Naive thymus-derived CD8-positive, alpha-beta T cell (primary cell): ENCODE data around the gene RFXANK. TPM values are rescaled to one million over a fixed set of nuclear protein-coding genes. Genes with fewer than 3 reads are reported as not detected.
"Not testable (repeated sequence)": the region's sequence is repeated elsewhere in the genome, so short reads cannot be mapped to it uniquely, and the experiment has no call there.

Experiments
- ATAC-seq, 2 donors: fragments of 150-1000 bp; cut with Tn5 transposase in 1 of 2; sonication (Bioruptor Pico), chemical (Tn5 transposase) in 1 of 2; 1 replicate in 1 of 2; 2 replicates in 1 of 2; pipeline ENCODE4 v1.10.0; 2021; ENCODE audit warnings: mild to moderate bottlenecking in 2 of 2, moderate library complexity in 2 of 2
- POLR2A ChIA-PET: fragments of 350-600 bp; sonication (Branson Sonifier 250); formaldehyde crosslinking; loops from one replicate; lab custom pipeline; 2021; ENCODE audit warnings: antibody characterized with exemption; lab: Charles Lee
- DNase-seq, 10 donors: peaks; one replicate each; pipeline versions ENCODE4 v3.0.0 to v3.0.0-alpha.2; 2020 to 2022
- H3K27ac Mint-ChIP-seq, 10 donors: one replicate each; pipeline ENCODE4 v1.8.0; 2020 to 2022; ENCODE audit warnings: mild to moderate bottlenecking in 10 of 10, mixed read lengths in 10 of 10, moderate library complexity in 4 of 10, inconsistent platforms in 1 of 10
- H3K27me3 Mint-ChIP-seq, 5 donors: one replicate each; pipeline ENCODE4 v1.8.0; 2021 to 2022; ENCODE audit warnings: mixed read lengths in 5 of 5
- H3K36me3 Mint-ChIP-seq, 3 donors: one replicate each; pipeline ENCODE4 v1.8.0; 2020 to 2022; ENCODE audit warnings: mixed read lengths in 3 of 3, mild to moderate bottlenecking in 2 of 3, inconsistent platforms in 1 of 3
- H3K4me1 Mint-ChIP-seq, 4 donors: one replicate each; pipeline ENCODE4 v1.8.0; 2021 to 2022; ENCODE audit warnings: mixed read lengths in 4 of 4
- H3K4me3 Mint-ChIP-seq, 10 donors: one replicate each; pipeline ENCODE4 v1.8.0; 2020 to 2022; ENCODE audit warnings: mild to moderate bottlenecking in 10 of 10, mixed read lengths in 10 of 10, moderate library complexity in 6 of 10, inconsistent platforms in 1 of 10
- H3K9me3 Mint-ChIP-seq, 9 donors: one replicate each; pipeline ENCODE4 v1.8.0; 2020 to 2022; ENCODE audit warnings: mixed read lengths in 9 of 9, mild to moderate bottlenecking in 3 of 9, inconsistent platforms in 1 of 9, moderate library complexity in 1 of 9
- polyA plus RNA-seq, 3 donors: library from polyadenylated mRNA; unstranded; fragments of 300-500 nt; fragmentation: Illumina TruSeq; gene quantifications; one replicate each; pipeline ENCODE4 v1.2.3, GENCODE V29; 2021
- total RNA-seq, 8 experiments: library from RNA in 2 of 8; stranded (reverse) in 2 of 8; gene quantifications; one replicate each; pipeline ENCODE4 v1.2.3 and lab custom pipeline; 2021 to 2026

The RFXANK gene
- total and polyA plus RNA-seq, 5 experiments from 2014 or later, result 72.9 to 101 (median 81.5) TPM

DNA sequence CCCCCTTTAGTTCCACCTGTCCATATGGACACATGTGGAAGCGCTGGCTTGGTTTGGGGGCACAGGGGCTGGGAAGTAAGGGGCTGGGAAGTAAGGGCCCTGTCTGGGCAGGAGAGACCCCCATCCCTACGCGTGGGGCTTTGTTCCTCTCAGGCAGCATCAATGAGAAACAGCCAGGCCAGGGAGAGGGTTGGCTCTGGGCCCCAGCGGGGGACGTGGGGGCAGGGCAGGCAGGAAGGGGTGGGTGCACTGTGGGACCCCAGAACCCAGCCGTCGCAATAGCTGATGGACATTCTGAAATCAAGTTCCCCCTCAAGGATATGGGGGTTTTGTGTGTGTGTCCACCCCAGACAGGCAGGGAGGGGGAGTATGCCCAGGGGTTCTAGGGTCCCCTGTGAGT, 20.9 kb downstream of the RFXANK start:
- Mint-ChIP-seq H3K27me3 (peaks cover 28 to 73% (median 43%) of the 10 kb centered on the region in 5 donors), H3K4me1 (peaks cover under 1 to 5% (median 2%) of the 10 kb centered on the region in 4 donors)
- POLR2A ChIA-PET, result no interaction called here

DNA sequence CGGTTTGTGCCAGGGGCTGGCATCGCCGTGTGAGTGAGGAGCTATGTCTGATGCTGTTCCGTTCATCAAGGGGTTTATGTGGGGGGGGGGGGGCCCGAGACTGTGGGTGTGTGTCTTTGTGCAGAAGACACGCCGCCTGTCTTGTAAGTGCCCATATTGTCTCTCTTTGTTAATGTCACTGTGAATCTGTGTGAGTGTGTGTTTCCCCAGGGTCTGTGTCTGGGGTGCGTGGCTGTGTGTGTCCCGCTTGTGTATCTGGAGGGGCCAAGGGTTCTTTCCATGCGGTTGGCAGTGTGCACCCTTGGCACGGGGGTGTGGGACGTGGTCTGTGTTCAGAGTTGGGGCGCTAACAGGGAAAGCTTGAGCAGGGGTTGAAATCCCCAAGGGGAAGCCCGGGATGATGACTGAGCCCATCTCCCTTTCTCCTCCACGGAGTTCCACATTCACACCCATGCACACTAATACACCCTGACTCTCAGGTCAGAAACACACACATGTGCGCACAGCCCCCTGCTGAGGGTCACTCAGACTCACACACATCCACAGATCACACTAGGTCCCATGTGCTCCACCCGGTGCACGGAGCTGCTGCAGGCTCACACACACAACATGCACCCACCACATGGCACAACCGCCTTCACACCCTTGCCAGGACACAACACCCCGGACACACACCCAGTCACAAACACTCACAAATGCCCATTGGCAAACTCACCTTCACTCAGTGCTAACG, 21.5 kb downstream of the RFXANK start:
- POLR2A ChIA-PET, result no interaction called here
- Mint-ChIP-seq H3K27me3 (peaks cover 28 to 73% (median 43%) of the 10 kb centered on the region in 5 donors), H3K4me3 (no peak overlapping the region), H3K27ac (no peak overlapping the region), H3K9me3 (peaks cover 0 to 2% (median 0%) of the 10 kb centered on the region in 9 donors), H3K4me1 (peaks cover 0 to 5% (median 2%) of the 10 kb centered on the region in 4 donors), H3K36me3 (peaks cover 0 to 5% (median 0%) of the 10 kb centered on the region in 3 donors)
- DNase-seq (no peak), ATAC-seq (no peak)

More for the DNA sequence above, 20.9 kb downstream of the RFXANK start:
- ATAC-seq (no peak), DNase-seq (no peak)
- Mint-ChIP-seq H3K9me3 (peaks cover 0 to 2% (median 0%) of the 10 kb centered on the region in 9 donors), H3K36me3 (peaks cover 0 to 5% (median 0%) of the 10 kb centered on the region in 3 donors), H3K27ac (no peak overlapping the region), H3K4me3 (no peak overlapping the region)

DNA sequence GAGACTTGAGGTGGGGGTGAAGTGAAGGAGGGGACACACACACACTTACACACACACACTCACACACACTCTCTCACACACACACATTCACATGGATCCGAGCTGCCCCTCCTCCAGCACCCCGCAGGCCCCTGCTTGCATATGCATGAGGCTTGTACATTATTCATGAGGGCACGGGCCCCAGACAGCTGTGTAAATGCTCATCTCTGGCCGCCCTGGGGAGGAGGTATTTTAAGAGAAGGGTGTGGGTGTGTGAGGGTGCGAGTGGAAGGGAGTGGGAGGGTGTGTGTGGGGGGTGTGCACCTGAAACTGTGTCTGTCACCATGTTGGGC, 22.1 kb downstream of the RFXANK start:
- ATAC-seq, result no peak
- DNase-seq, result no peak
- no peak overlapping the region for H3K4me3 Mint-ChIP-seq
- H3K27me3 Mint-ChIP-seq, result peaks cover 28 to 73% (median 43%) of the 10 kb centered on the region in 5 donors
- peaks cover 0 to 5% (median 0%) of the 10 kb centered on the region in 3 donors for H3K36me3 Mint-ChIP-seq
- POLR2A ChIA-PET, result no interaction called here
- no peak overlapping the region for H3K27ac Mint-ChIP-seq
- H3K4me1 Mint-ChIP-seq, result peaks cover 0 to 5% (median 2%) of the 10 kb centered on the region in 4 donors
- peaks cover 0 to 2% (median 0%) of the 10 kb centered on the region in 9 donors for H3K9me3 Mint-ChIP-seq

DNA sequence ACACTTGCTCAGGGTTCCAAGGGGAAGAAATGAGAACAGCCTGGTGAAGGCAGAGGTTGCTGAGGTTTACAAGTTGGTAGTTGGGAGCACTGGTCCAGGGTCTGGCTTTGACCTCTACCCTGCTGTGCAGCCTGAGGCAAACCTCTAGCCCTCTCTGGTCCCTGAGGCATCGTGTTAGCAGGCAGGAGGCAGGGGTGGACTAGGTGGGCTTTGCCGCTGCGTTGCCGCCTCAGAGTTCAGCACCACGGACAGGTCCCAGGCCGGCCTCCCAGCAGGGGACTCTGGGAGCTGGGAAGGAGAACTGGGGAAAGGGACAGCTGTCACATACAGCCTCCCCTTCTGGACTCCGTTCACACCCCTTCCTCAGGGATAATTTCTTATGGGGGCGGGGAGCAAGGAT, 22.8 kb downstream of the RFXANK start:
- Mint-ChIP-seq H3K27me3 (peaks cover 28 to 66% (median 39%) of the 10 kb centered on the region in 5 donors), H3K27ac (peak overlapping the region in 1 of 10 donors; percentile 8), H3K9me3 (peaks cover 0 to 2% (median 0%) of the 10 kb centered on the region in 9 donors), H3K4me3 (no peak overlapping the region), H3K4me1 (peaks cover 0 to 5% (median 2%) of the 10 kb centered on the region in 4 donors), H3K36me3 (peaks cover 0 to 5% (median 0%) of the 10 kb centered on the region in 3 donors)
- DNase-seq (peak in 4 of 10 donors; percentile 26 to 48 (median 29)), ATAC-seq (peak; percentile 32 to 33)
- POLR2A ChIA-PET, result no interaction called here

DNA sequence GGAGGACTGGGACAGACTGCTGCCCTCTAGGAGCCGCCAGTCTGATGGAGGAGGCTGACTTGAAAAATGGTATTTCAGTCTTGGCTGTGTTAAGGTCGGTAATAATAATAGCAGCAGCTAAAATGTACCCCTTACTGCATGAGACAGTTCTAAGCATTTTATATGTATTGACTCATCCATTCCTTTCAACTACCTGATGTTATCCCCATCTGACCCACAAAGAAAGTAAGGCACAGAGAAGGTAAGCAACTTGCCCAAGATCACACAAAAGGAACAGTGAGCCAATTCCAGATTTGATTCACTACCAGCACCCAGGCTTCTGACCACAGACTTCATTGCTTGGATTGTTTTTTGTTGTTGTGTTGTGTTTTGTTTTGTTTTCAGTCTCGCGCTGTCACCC, 23.7 kb downstream of the RFXANK start:
- Mint-ChIP-seq H3K36me3 (peaks cover 0 to 5% (median 0%) of the 10 kb centered on the region in 3 donors), H3K9me3 (peaks cover 0 to 2% (median 0%) of the 10 kb centered on the region in 9 donors), H3K4me1 (peaks cover 0 to 5% (median 2%) of the 10 kb centered on the region in 4 donors), H3K27ac (no peak overlapping the region), H3K4me3 (no peak overlapping the region), H3K27me3 (peaks cover 28 to 60% (median 37%) of the 10 kb centered on the region in 5 donors)
- no peak for DNase-seq
- no peak for ATAC-seq
- POLR2A ChIA-PET, result no interaction called here

DNA sequence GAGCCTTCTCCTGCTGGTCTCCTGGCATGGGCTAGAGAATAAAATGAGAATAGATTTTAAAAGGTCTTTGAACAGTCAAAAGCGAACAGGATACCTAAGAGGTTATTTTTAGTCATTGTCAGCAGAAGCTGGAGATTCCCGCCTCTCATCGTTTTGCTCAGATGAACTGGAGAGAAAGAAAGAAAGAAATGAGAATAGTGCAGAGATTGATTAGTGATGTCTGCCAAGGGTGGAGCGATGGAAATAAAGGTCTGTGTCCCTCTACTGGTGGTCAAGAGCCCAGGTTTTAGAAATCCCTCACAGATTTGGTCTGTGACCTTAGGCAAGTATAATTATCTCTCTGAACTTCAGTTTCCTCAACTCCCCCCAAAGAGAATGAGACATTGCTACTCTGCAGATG, 25.0 kb downstream of the RFXANK start:
- peaks cover 0 to 2% (median 0%) of the 10 kb centered on the region in 9 donors for H3K9me3 Mint-ChIP-seq
- no peak overlapping the region for H3K4me3 Mint-ChIP-seq
- H3K27ac Mint-ChIP-seq, result no peak overlapping the region
- H3K4me1 Mint-ChIP-seq, result peaks cover 0 to 5% (median 2%) of the 10 kb centered on the region in 4 donors
- peaks cover 0 to 5% (median 0%) of the 10 kb centered on the region in 3 donors for H3K36me3 Mint-ChIP-seq
- no peak for ATAC-seq
- POLR2A ChIA-PET, result no interaction called here
- no peak for DNase-seq
- H3K27me3 Mint-ChIP-seq, result peaks cover 24 to 54% (median 31%) of the 10 kb centered on the region in 5 donors

DNA sequence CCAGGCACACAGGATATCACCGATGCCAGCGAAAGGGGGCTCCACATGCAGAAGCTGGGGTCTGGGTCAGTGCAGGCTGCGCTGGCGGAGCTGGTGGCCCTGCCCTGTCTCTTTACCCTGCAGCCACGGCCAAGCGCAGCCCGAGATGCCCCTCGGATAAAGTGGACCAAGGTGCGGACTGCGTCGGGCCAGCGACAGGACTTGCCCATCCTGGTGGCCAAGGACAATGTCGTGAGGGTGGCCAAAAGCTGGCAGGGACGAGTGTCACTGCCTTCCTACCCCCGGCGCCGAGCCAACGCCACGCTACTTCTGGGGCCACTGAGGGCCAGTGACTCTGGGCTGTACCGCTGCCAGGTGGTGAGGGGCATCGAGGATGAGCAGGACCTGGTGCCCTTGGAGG, 26.9 kb downstream of the RFXANK start:
- peaks cover 0 to 4% (median under 1%) of the 10 kb centered on the region in 4 donors for H3K4me1 Mint-ChIP-seq
- no peak overlapping the region for H3K27ac Mint-ChIP-seq
- ATAC-seq, result no peak
- peaks cover 0 to 4% (median 0%) of the 10 kb centered on the region in 3 donors for H3K36me3 Mint-ChIP-seq
- peaks cover 15 to 41% (median 22%) of the 10 kb centered on the region in 5 donors for H3K27me3 Mint-ChIP-seq
- H3K4me3 Mint-ChIP-seq, result no peak overlapping the region
- no peaks in the 10 kb centered on the region for H3K9me3 Mint-ChIP-seq
- POLR2A ChIA-PET, result interaction anchor here (0.7 kb wide), 1 partner anchor 22 kb away, joined by 4 read pairs; no protein-coding TSS in a partner anchor
- DNase-seq, result no peak

DNA sequence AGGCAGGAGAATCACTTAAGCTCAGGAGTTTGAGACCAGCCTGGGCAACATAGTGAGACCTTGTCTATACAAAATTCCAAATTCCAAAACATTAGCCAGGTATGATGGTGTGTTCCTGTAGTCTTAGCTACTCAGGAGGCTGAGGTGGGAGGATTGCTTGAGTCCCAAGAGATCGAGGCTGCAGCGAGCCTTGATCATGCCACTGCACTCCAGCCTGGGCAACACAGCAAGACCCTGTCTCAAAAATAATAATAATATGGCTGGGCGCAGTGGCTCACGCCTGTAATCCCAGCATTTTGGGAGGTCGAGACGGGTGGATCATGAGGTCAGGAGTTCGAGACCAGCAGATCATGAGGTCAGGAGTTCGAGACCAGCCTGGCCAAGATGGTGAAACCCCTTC, 28.9 kb downstream of the RFXANK start:
- POLR2A ChIA-PET, DNase-seq, ATAC-seq, H3K9me3 Mint-ChIP-seq, H3K4me3 Mint-ChIP-seq, H3K27ac Mint-ChIP-seq, H3K36me3 Mint-ChIP-seq: not testable (repeated sequence)
- H3K27me3 Mint-ChIP-seq, result peaks cover 3 to 21% (median 9%) of the 10 kb centered on the region in 5 donors
- peaks cover 4 to 11% (median 4%) of the 10 kb centered on the region in 4 donors for H3K4me1 Mint-ChIP-seq

DNA sequence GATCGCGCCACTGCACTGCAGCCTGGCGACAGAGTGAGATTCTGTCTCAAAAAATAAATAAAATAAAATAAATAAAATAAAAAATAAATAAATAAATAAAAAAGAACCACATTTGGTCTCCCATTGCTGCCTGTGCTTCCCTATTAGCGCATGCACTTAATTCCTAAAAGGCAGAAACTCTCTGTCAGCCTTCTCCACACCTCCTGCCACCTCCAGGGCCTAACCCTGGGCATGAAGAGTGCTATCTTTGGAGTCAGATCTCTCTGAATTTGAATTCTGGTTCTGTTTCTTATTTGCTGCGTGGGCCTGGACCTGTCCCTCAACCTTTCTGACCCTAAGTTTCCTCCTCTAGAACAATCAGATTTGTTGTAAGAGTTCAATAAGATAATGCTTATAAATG, 31.0 kb downstream of the RFXANK start:
- H3K36me3 Mint-ChIP-seq, result no peaks in the 10 kb centered on the region
- H3K4me1 Mint-ChIP-seq, result peaks cover 4 to 11% (median 4%) of the 10 kb centered on the region in 4 donors
- H3K27me3 Mint-ChIP-seq, result peaks cover 0 to 15% (median 0%) of the 10 kb centered on the region in 5 donors
- ATAC-seq, result no peak
- POLR2A ChIA-PET, result no interaction called here
- H3K9me3 Mint-ChIP-seq, result no peaks in the 10 kb centered on the region
- DNase-seq, result no peak
- no peak overlapping the region for H3K4me3 Mint-ChIP-seq
- peak overlapping the region in 1 of 10 donors; percentile 57 for H3K27ac Mint-ChIP-seq

DNA sequence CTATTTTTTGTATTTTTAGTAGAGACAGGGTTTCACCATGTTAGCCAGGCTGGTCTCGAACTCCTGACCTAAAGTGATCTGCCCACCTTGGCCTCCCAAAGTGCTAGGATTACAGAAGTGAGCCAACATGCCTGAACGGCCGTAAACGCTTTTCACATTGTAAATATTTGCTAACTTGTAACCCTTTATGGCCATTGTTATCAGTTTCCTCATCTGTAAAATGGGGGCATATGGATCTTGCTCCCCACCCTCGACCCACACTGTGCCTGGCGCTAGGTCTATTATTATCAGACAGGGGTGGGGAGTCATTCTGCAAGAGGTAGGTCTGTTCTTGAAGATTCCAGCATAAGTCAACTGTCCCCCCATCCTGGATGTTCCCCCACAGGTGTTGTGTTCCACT, 31.6 kb downstream of the RFXANK start:
- Mint-ChIP-seq H3K36me3 (no peaks in the 10 kb centered on the region), H3K4me1 (peaks cover 4 to 11% (median 4%) of the 10 kb centered on the region in 4 donors), H3K9me3 (no peaks in the 10 kb centered on the region), H3K27me3 (peaks cover 0 to 21% (median 5%) of the 10 kb centered on the region in 5 donors), H3K4me3 (peak overlapping the region in 4 of 10 donors; percentile 37 to 77 (median 43)), H3K27ac (no peak overlapping the region)
- DNase-seq (no peak), ATAC-seq (no peak)
- POLR2A ChIA-PET, result no interaction called here

DNA sequence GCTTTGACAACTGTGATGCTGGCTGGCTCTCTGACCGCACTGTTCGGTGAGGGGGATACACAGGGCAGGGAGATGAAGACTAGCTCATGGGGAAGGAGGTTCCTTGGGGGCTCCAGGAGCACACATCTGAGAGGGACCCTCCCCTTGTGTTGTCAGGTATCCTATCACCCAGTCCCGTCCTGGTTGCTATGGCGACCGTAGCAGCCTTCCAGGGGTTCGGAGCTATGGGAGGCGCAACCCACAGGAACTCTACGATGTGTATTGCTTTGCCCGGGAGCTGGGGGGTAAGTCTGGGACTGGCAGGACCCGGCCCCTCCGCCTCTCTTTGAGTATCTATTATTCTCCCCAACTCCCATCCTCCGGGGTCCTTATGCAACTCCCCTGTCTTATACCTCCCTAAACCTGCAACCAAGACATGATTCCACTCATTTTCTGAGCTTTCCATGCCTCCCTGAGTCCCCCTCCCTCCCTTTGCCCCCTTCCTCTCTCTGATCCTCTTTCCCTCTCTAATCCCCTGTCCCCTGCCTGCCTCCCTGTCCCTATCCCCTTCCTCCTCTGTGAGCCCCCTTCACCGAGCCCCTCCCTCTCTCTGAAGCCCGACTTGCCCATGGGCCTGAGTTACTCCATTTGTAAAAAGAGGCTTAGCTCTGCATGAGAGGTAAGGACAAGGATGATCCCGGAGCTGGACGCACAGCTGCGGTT, 32.2 kb downstream of the RFXANK start:
- Mint-ChIP-seq H3K9me3 (no peaks in the 10 kb centered on the region), H3K4me3 (peak overlapping the region in 9 of 10 donors; percentile 42 to 77 (median 66)), H3K27me3 (peaks cover 2 to 23% (median 12%) of the 10 kb centered on the region in 5 donors), H3K27ac (no peak overlapping the region), H3K4me1 (peaks cover 4 to 11% (median 4%) of the 10 kb centered on the region in 4 donors), H3K36me3 (no peaks in the 10 kb centered on the region)
- no peak for ATAC-seq
- POLR2A ChIA-PET, result interaction anchor here (1.1 kb wide), 1 partner anchor 31 kb away, joined by 3 read pairs; no protein-coding TSS in a partner anchor
- no peak for DNase-seq

DNA sequence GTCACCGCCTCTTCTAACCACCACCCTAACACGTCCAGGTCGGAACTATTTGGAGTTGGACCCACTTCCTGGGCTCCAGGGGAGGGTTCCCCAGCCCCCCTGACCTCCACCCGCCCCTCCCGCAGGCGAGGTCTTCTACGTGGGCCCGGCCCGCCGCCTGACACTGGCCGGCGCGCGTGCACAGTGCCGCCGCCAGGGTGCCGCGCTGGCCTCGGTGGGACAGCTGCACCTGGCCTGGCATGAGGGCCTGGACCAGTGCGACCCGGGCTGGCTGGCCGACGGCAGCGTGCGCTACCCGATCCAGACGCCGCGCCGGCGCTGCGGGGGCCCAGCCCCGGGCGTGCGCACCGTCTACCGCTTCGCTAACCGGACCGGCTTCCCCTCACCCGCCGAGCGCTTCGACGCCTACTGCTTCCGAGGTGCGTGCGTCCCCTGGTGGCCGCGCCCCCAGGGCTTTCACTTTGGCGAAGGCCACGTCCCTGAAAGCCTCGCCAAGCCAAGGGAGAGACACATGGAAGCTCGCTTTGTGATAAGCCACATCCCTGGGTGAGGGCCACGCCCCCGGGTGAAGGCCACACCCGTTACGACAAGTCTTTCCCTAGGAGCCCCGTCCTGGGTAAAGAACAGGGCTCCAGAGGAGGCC, 32.9 kb downstream of the RFXANK start:
- Mint-ChIP-seq H3K4me3 (peak overlapping the region; percentile 63 to 87 (median 78)), H3K27ac (peak overlapping the region in 2 of 10 donors; percentile 63 to 67), H3K4me1 (peaks cover 3 to 11% (median 4%) of the 10 kb centered on the region in 4 donors), H3K9me3 (no peaks in the 10 kb centered on the region), H3K36me3 (no peaks in the 10 kb centered on the region), H3K27me3 (peaks cover 2 to 23% (median 12%) of the 10 kb centered on the region in 5 donors)
- POLR2A ChIA-PET, result interaction anchor here (1.1 kb wide), 1 partner anchor 32 kb away, joined by 3 read pairs; no protein-coding TSS in a partner anchor
- ATAC-seq (peak; percentile 97 to 98), DNase-seq (peak; percentile 64 to 88 (median 73))
